GM10266 (cell line): ENCODE results near the gene ATP11C.
"Not testable (repeated sequence)": the region's sequence is repeated elsewhere in the genome, so short reads cannot be mapped to it uniquely, and the experiment has no call there.

Experiments used
- DNase-seq: peaks from one replicate; pipeline ENCODE4 v3.0.0; 2012; ENCODE audit errors: extremely low spot score
- CTCF ChIP-seq: IDR thresholded peaks from 2 replicates; pipeline ENCODE4 v1.5.1; 2012; ENCODE audit warnings: mild to moderate bottlenecking, low read depth; ENCODE audit not compliant: control insufficient read depth, insufficient read depth; ENCODE audit errors: missing control alignments

ATP11C gene

GRCh38 chrX:139702658-139703057 is 230.2 kb downstream of the ATP11C start:
- TF ChIP-seq CTCF, result no peak
- no peak for DNase-seq

- TF ChIP-seq CTCF, result no peak
- DNase-seq, result no peak
Observed at GRCh38 chrX:139692908-139693307, 239.9 kb downstream of the ATP11C start.

- no peak for TF ChIP-seq CTCF
- no peak for DNase-seq
Observed at GRCh38 chrX:139692506-139692849, 240.4 kb downstream of the ATP11C start.

GRCh38 chrX:139691843-139692505 is 240.9 kb downstream of the ATP11C start:
- TF ChIP-seq CTCF, result no peak
- no peak for DNase-seq

GRCh38 chrX:139691493-139691842 is 241.4 kb downstream of the ATP11C start:
- TF ChIP-seq CTCF, result no peak
- no peak for DNase-seq

- DNase-seq, result not testable (repeated sequence)
Observed at GRCh38 chrX:139685175-139685574, 247.7 kb downstream of the ATP11C start.

- no peak for TF ChIP-seq CTCF
- no peak for DNase-seq
Observed at GRCh38 chrX:139680356-139680755, 252.5 kb downstream of the ATP11C start.
